Cardiac fibroblast (primary cell): Measurements from ENCODE around the gene TMEM252.

Source experiments
- DNase-seq, 2 donors: peaks; one replicate each; pipeline versions ENCODE4 v3.0.0 to v3.0.0-alpha.2; 2010; ENCODE audit warnings: low read depth in 2 of 2
- H3K4me3 ChIP-seq, 2 donors: replicated peaks in 1 of 2; 1 replicate in 1 of 2; 2 replicates in 1 of 2; pipeline ENCODE4 v1.5.1; 2011; ENCODE audit warnings: low read depth in 2 of 2, low read length in 2 of 2, mild to moderate bottlenecking in 2 of 2, moderate library complexity in 1 of 2
- CTCF ChIP-seq: IDR thresholded peaks from one replicate; pipeline ENCODE4 v1.5.1; 2011; ENCODE audit warnings: low read depth, mild to moderate bottlenecking, low read length, inconsistent platforms

The TMEM252 gene

GRCh38 chr9:68493958-68494577, 46.6 kb downstream of the TMEM252 start:
- DNase-seq, result no peak
- TF ChIP-seq CTCF, result no peak
- no peak overlapping the region for H3K4me3 ChIP-seq

GRCh38 chr9:68493541-68493940, 47.1 kb downstream of the TMEM252 start:
- no peak for DNase-seq
- no peak overlapping the region for H3K4me3 ChIP-seq
- TF ChIP-seq CTCF, result no peak

GRCh38 chr9:68492806-68493205, 47.9 kb downstream of the TMEM252 start:
- TF ChIP-seq CTCF, result no peak
- DNase-seq, result no peak
- H3K4me3 ChIP-seq, result no peak overlapping the region

- no peak overlapping the region for H3K4me3 ChIP-seq
- TF ChIP-seq CTCF, result no peak
- no peak for DNase-seq
These were observed 51.0 kb downstream of the TMEM252 start for GRCh38 chr9:68489646-68490045.

GRCh38 chr9:68488126-68488525, 52.6 kb downstream of the TMEM252 start:
- no peak overlapping the region for H3K4me3 ChIP-seq
- TF ChIP-seq CTCF, result no peak
- no peak for DNase-seq
